Measurements from ENCODE around the gene WBP11.

GRCh38 chr12:14769969-14770495 lies 33.2 kb downstream of the WBP11 start:
- TF ChIP-seq, protein P1, sequence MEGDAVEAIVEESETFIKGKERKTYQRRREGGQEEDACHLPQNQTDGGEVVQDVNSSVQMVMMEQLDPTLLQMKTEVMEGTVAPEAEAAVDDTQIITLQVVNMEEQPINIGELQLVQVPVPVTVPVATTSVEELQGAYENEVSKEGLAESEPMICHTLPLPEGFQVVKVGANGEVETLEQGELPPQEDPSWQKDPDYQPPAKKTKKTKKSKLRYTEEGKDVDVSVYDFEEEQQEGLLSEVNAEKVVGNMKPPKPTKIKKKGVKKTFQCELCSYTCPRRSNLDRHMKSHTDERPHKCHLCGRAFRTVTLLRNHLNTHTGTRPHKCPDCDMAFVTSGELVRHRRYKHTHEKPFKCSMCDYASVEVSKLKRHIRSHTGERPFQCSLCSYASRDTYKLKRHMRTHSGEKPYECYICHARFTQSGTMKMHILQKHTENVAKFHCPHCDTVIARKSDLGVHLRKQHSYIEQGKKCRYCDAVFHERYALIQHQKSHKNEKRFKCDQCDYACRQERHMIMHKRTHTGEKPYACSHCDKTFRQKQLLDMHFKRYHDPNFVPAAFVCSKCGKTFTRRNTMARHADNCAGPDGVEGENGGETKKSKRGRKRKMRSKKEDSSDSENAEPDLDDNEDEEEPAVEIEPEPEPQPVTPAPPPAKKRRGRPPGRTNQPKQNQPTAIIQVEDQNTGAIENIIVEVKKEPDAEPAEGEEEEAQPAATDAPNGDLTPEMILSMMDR (IDR thresholded peaks at IDR 0.05), result peak; percentile 62
- TF ChIP-seq EZH2phosphoT487 (IDR thresholded peaks at IDR 0.05), result no peak

Measured in neural progenitor cell (in vitro differentiated cells).